Upper lobe of left lung (tissue), 6 donors: ENCODE results near the gene AHDC1. TPM values are rescaled to one million over a fixed set of nuclear protein-coding genes. Genes with fewer than 3 reads are reported as not detected.
"Not testable (repeated sequence)": the region's sequence is repeated elsewhere in the genome, so short reads cannot be mapped to it uniquely, and the experiment has no call there.

Experiments used
- ATAC-seq, 2 donors: fragments of 200-7000 bp; cut with Tn5 transposase; one replicate each; pipeline ENCODE4 v1.9.1; 2022; ENCODE audit warnings: mild to moderate bottlenecking in 2 of 2, moderate library complexity in 2 of 2; ENCODE audit not compliant: low FRiP score in 2 of 2
- DNase-seq, 2 donors: peaks; one replicate each; pipeline ENCODE4 v3.0.0-alpha.2; 2019 to 2020
- H3K27ac ChIP-seq, 4 donors: fragments of 200-600 bp; sonication (generic); one replicate each; pipeline ENCODE4 v1.5.1; 2016 to 2019
- H3K27me3 ChIP-seq, 4 donors: fragments of 200-600 bp; sonication (generic); one replicate each; pipeline ENCODE4 v1.5.1; 2017 to 2019
- H3K36me3 ChIP-seq, 4 donors: fragments of 200-600 bp; sonication (generic); one replicate each; pipeline ENCODE4 v1.5.1; 2016 to 2019
- H3K4me1 ChIP-seq, 4 donors: fragments of 200-600 bp; sonication (generic); one replicate each; pipeline ENCODE4 v1.5.1; 2018 to 2019
- H3K4me3 ChIP-seq, 4 donors: fragments of 200-600 bp; sonication (generic); one replicate each; pipeline ENCODE4 v1.5.1; 2017 to 2019; ENCODE audit warnings: mild to moderate bottlenecking in 2 of 4, moderate library complexity in 1 of 4
- H3K9me3 ChIP-seq, 4 donors: fragments of 200-600 bp; sonication (generic); one replicate each; pipeline ENCODE4 v1.5.1; 2018 to 2019
- EP300 ChIP-seq, 4 donors: sonication (generic); formaldehyde crosslinking; IDR thresholded peaks; one replicate each; pipeline ENCODE4 v1.5.1; 2017; ENCODE audit warnings: antibody characterized with exemption in 4 of 4, control low read depth in 2 of 4
- POLR2A ChIP-seq, 4 donors: fragments of 450-650 bp; IDR thresholded peaks; one replicate each; pipeline ENCODE4 v1.5.1; 2016 to 2017; ENCODE audit warnings: antibody characterized with exemption in 4 of 4, mild to moderate bottlenecking in 2 of 4
- POLR2AphosphoS5 ChIP-seq, 2 donors: sonication (generic); formaldehyde crosslinking; IDR thresholded peaks; one replicate each; pipeline ENCODE4 v1.5.1; 2017; ENCODE audit warnings: antibody characterized with exemption in 2 of 2
- WGBS, 2 donors: methylation state at CpG; one replicate each; pipeline ENCODE4 v1.1.5; 2017 to 2018; 5-methylcytosine and 5-hydroxymethylcytosine counted together
- total RNA-seq, 6 donors: library from RNA; depleted of rRNA in 4 of 6; stranded (reverse); fragments of >200 nt in 4 of 6; gene quantifications; one replicate each; pipeline versions ENCODE4 v1.1.0 to v1.2.1, GENCODE V29; 2016 to 2021
- TF ChIP-seq, protein P1 (sequence below), 6 experiments: fragments of 450-650 bp in 4 of 6; fragments of 200-600 bp in 2 of 6; sonication (generic) in 2 of 6; IDR thresholded peaks; one replicate each; pipeline ENCODE4 v1.5.1; 2016 to 2019; ENCODE audit warnings: antibody characterized with exemption in 6 of 6
- donor health status: DM: no; HTN: no; CAD: no; lungs with moderate emphysema.
- donor health status: DM: no; HTN: yes; CAD: no; lungs with severe emphysema.

The AHDC1 gene
- total RNA-seq, 6 donors from 2014 or later = 10.8 to 43.4 (median 26.2) TPM

DNA sequence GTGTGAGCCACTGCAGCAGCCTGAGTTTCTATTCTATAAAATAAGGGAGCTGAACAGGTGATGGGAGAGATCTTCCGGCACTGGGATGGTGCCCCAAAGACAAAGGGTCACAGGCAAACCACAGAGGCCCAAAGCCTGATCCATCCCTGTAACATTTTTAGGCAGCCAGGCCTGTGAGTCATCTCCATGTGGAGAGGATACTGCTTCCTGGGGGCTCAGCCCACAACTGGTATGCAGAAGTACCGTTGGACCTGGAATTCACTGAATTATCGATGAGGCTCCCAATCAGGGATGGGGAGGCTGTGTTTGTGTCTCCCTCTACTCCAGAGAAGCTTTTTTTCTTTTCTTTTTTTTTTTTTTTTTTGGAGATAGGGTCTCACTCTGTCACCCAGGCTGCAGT, 65.2 kb downstream of the AHDC1 start:
- TF ChIP-seq EP300 (IDR thresholded peaks at IDR 0.05) (no peak), POLR2AphosphoS5 (IDR thresholded peaks at IDR 0.05) (no peak), POLR2A (IDR thresholded peaks at IDR 0.05) (no peak)
- TF ChIP-seq, protein P1, sequence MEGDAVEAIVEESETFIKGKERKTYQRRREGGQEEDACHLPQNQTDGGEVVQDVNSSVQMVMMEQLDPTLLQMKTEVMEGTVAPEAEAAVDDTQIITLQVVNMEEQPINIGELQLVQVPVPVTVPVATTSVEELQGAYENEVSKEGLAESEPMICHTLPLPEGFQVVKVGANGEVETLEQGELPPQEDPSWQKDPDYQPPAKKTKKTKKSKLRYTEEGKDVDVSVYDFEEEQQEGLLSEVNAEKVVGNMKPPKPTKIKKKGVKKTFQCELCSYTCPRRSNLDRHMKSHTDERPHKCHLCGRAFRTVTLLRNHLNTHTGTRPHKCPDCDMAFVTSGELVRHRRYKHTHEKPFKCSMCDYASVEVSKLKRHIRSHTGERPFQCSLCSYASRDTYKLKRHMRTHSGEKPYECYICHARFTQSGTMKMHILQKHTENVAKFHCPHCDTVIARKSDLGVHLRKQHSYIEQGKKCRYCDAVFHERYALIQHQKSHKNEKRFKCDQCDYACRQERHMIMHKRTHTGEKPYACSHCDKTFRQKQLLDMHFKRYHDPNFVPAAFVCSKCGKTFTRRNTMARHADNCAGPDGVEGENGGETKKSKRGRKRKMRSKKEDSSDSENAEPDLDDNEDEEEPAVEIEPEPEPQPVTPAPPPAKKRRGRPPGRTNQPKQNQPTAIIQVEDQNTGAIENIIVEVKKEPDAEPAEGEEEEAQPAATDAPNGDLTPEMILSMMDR (IDR thresholded peaks at IDR 0.05) = no peak
- Histone ChIP-seq H3K36me3 (peaks cover 0 to 20% (median under 1%) of the 10 kb centered on the region in 4 donors), H3K4me3 (no peak overlapping the region), H3K9me3 (no peaks in the 10 kb centered on the region), H3K4me1 (peaks cover 20 to 40% (median 34%) of the 10 kb centered on the region in 4 donors), H3K27me3 (no peaks in the 10 kb centered on the region), H3K27ac (peak overlapping the region in 1 of 4 donors; percentile 7)
- 75 to 84% methylated on average over 3 of the region's 3 CpGs for WGBS, 2 donors
- ATAC-seq = peak in 1 of 2 donors; percentile 51
- DNase-seq = no peak

DNA sequence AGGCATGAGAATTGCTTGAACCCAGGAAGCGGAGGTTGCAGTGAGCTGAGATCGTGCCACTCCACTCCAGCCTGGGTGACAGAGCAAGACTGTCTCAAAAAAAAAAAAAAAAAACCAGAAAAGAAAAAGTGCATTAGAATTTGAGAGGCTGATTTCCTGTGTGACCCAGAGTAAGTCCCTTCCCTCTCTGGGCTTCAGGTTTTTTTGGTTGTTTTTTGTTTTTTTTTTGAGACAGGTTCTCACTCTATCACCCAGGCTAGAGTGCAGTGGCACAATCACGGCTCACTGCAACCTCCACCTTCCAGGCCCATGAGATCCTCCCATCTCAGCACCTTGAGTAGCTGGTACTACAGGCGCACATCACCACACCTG, 65.7 kb downstream of the AHDC1 start:
- Histone ChIP-seq H3K4me1 (peaks cover 20 to 39% (median 31%) of the 10 kb centered on the region in 4 donors), H3K27ac (peak overlapping the region in 1 of 4 donors; percentile 7), H3K36me3 (peaks cover 0 to 25% (median 3%) of the 10 kb centered on the region in 4 donors)
- not testable (repeated sequence) for DNase-seq, H3K9me3 ChIP-seq, ATAC-seq, H3K4me3 ChIP-seq, H3K27me3 ChIP-seq
- 95 to 96% methylated on average over 4 of the region's 4 CpGs for WGBS, 2 donors

DNA sequence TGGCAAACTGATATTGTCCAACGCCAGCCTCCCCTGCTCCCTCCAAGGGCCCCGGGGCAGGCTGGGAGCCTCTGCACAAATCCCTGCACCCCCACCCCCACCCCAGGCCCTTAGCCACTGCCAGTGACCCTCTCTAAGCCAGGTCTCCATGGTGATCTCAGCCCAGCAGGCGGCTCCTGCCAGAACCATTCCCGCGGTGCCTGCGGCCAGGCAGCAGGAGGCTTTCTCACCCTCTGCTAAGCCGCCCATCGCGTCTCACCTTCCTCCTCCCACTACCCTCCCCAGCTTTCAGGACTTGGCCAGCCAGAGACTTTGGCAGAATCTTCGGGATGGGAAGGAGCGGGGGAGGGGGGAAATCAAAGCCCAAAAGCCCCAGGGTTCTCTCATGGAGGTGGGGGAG, 67.2 kb downstream of the AHDC1 start:
- TF ChIP-seq, protein P1 (IDR thresholded peaks at IDR 0.05) = no peak
- TF ChIP-seq EP300 (IDR thresholded peaks at IDR 0.05) = no peak
- no peak for TF ChIP-seq POLR2A (IDR thresholded peaks at IDR 0.05)
- Histone ChIP-seq H3K9me3 (no peaks in the 10 kb centered on the region), H3K4me3 (no peak overlapping the region), H3K27ac (peak overlapping the region in 3 of 4 donors; percentile 7 to 61 (median 22)), H3K36me3 (peaks cover 0 to 30% (median 5%) of the 10 kb centered on the region in 4 donors), H3K4me1 (peaks cover 15 to 30% (median 21%) of the 10 kb centered on the region in 4 donors), H3K27me3 (no peaks in the 10 kb centered on the region)
- DNase-seq (no peak), ATAC-seq (peak in 1 of 2 donors; percentile 64)
- 42 to 45% methylated on average over 9 to 11 of the region's 11 CpGs for WGBS, 2 donors

DNA sequence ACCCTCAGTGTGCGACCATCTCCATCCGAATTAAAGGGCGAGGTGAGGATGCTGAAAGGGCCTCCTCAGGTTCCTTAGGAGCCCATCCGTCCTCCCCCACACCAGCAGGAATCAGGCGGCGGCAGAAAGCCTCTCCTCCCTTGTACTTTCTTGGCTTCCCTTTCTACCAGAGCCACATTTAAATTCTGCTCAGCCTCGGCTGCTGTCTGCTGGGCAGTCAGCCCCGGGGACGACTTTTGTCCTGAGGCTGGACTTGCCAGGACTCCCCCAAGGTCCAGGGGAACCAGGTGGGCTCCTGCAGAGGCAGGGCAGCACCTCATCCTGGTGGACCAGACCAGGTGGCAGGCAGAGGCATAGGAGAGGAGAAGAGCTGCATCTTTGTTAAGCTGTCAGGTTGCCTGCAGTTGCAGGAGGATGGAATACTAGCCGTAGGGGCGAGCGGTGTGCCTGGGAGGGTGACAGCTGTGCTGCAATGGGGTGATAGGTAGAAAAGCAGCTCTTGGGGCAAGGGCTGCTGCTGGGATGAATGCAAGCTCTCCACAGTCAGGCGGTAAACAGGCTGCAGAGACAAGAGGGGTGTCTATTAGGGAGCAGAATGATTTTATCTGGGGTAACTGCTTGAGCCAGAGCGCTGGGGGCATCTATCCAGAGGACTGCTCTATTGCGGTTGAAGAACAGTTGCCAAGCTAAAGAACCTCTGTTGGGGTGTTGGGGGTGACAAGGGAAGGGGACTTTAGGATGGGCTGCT, 67.8 kb downstream of the AHDC1 start:
- H3K9me3 ChIP-seq = no peaks in the 10 kb centered on the region
- TF ChIP-seq POLR2AphosphoS5 (IDR thresholded peaks at IDR 0.05) = no peak
- no peak for TF ChIP-seq POLR2A (IDR thresholded peaks at IDR 0.05)
- no peak for TF ChIP-seq EP300 (IDR thresholded peaks at IDR 0.05)
- TF ChIP-seq, protein P1 (IDR thresholded peaks at IDR 0.05) = no peak
- no peak overlapping the region for H3K4me3 ChIP-seq
- ATAC-seq (no peak), DNase-seq (no peak)
- H3K4me1 ChIP-seq = peaks cover 15 to 30% (median 18%) of the 10 kb centered on the region in 4 donors
- whole genome bisulfite sequencing, 2 donors = 83 to 85% methylated on average over 13 to 15 of the region's 15 CpGs
- H3K36me3 ChIP-seq = peaks cover 0 to 29% (median 5%) of the 10 kb centered on the region in 4 donors
- H3K27me3 ChIP-seq = no peaks in the 10 kb centered on the region
- H3K27ac ChIP-seq = no peak overlapping the region

DNA sequence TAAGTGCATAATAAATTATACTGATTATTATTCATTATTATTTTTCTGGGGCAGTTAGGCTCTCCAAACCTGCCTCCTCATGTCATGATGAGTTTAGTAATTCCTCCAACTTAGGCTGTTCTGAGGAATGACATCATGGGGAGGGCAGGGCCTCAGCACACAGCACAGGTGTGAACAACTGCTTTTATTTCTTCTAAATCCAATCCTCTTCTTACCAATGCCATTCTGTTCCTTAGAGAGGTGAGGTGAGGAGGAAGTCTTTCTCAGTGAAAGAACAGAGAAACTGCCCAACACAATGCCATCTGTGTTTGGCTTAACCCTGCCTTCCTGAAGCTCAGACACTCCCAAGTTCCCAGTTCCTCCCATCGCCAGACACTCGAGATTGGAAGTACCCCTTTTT, 68.6 kb downstream of the AHDC1 start:
- DNase-seq (no peak), ATAC-seq (no peak)
- Histone ChIP-seq H3K27ac (no peak overlapping the region), H3K4me3 (no peak overlapping the region), H3K27me3 (no peaks in the 10 kb centered on the region), H3K36me3 (peaks cover 0 to 29% (median 5%) of the 10 kb centered on the region in 4 donors), H3K4me1 (peaks cover 15 to 29% (median 17%) of the 10 kb centered on the region in 4 donors), H3K9me3 (no peaks in the 10 kb centered on the region)
- TF ChIP-seq, protein P1 (IDR thresholded peaks at IDR 0.05) = no peak
- TF ChIP-seq POLR2AphosphoS5 (IDR thresholded peaks at IDR 0.05) (no peak), EP300 (IDR thresholded peaks at IDR 0.05) (no peak), POLR2A (IDR thresholded peaks at IDR 0.05) (no peak)
- 13 to 24% methylated on average over 2 of the region's 2 CpGs for WGBS, 2 donors
